ENCODE data around the gene PLA2G2D. TPM values are rescaled to one million over a fixed set of nuclear protein-coding genes. Genes with fewer than 3 reads are reported as not detected.

PLA2G2D gene
- total and polyA plus RNA-seq, 2 of the 8 experiments (the other 6 are each of a cell fraction or from before 2014, with no cell fraction given): not detected

DNA sequence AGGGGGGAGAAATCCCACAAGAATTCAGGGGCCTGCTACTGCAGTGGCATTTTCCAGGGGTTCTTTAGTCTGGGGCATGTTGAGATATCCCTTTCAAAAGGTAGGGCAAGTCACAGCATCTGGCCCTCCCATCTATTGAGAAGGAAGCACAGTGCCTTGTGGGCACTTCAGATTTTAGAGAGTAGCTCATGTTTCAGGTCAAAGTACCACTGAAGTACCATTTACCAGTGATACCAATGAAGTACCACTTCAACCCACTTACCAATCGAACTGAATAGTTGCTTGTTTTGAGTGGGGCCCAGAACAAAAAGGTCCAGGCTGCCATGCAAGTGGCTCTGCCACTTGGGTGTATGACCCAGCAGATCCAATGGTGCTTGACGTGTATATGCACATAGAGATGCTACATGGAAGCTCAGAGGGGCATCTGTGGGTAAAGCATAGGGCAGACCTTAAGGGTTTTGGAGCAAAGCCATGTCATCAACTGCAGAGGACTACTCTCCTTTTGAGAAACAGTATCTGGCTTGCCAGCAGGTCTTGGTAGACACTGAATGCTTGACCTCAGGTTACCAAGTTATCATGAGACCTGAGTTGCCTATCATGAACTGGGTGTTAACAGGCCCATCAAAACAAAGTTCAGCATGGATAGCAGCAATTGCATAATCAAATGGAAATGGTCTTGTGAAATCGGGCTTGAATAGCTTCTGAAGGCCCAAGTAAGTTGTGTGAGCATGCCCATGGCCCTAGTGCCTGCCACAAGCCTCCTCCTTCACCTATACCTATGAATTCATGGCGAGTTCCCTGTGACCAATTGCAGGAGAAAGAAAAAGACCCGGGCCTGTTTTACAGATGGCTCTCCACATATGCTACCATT is 23.5 kb downstream of the PLA2G2D start (continued):
- TF ChIP-seq ATF3 (IDR thresholded peaks at IDR 0.05; ENCODE audit: insufficient read depth, low read depth, low read length) (no peak), CTBP2 (IDR thresholded peaks at IDR 0.05; ENCODE audit: borderline replicate concordance, insufficient read depth, insufficient read length, low read length) (no peak)
